Gastrocnemius medialis (tissue), 4 donors: ENCODE measurements around the gene ORC3. TPM values are rescaled to one million over a fixed set of nuclear protein-coding genes. Genes with fewer than 3 reads are reported as not detected.
"Not testable (repeated sequence)": the region's sequence is repeated elsewhere in the genome, so short reads cannot be mapped to it uniquely, and the experiment has no call there.

Experiments used
- ATAC-seq, 2 donors: fragments of 150-250 bp; one replicate each; pipeline ENCODE4 v1.9.1; 2016
- DNase-seq, 2 donors: peaks; one replicate each; pipeline ENCODE4 v3.0.0-alpha.2; 2019
- H3K27ac ChIP-seq, 4 donors: fragments of 200-600 bp; sonication (generic); 1 replicate in 1 of 4; 2 replicates in 3 of 4; pipeline ENCODE4 v1.5.1; 2016 to 2018; ENCODE audit warnings: mild to moderate bottlenecking in 2 of 4, moderate library complexity in 1 of 4
- H3K27me3 ChIP-seq, 3 donors: fragments of 200-600 bp; sonication (generic) in 2 of 3; 1 replicate in 1 of 3; 2 replicates in 2 of 3; pipeline versions ENCODE4 v1.5.1 to v1.6.0; 2016 to 2019; ENCODE audit warnings: mild to moderate bottlenecking in 1 of 3, moderate library complexity in 1 of 3
- H3K36me3 ChIP-seq, 2 donors: fragments of 200-600 bp; sonication (generic) in 1 of 2; one replicate each; pipeline ENCODE4 v1.5.1; 2017 to 2018
- H3K4me1 ChIP-seq, 2 donors: fragments of 200-600 bp; sonication (generic) in 1 of 2; one replicate each; pipeline ENCODE4 v1.5.1; 2016 to 2017; ENCODE audit warnings: mild to moderate bottlenecking in 2 of 2
- H3K4me3 ChIP-seq, 4 donors: fragments of 200-600 bp; sonication (generic) in 3 of 4; 1 replicate in 1 of 4; 2 replicates in 3 of 4; pipeline ENCODE4 v1.5.1; 2016 to 2019; ENCODE audit warnings: mild to moderate bottlenecking in 2 of 4
- H3K9me3 ChIP-seq, 3 donors: fragments of 200-600 bp; sonication (generic) in 2 of 3; 1 replicate in 1 of 3; 2 replicates in 2 of 3; pipeline ENCODE4 v1.5.1; 2016 to 2019
- POLR2A ChIP-seq, 2 donors: fragments of 450-650 bp; IDR thresholded peaks; one replicate each; pipeline ENCODE4 v1.6.1; 2017; ENCODE audit warnings: antibody characterized with exemption in 2 of 2, mild to moderate bottlenecking in 2 of 2, moderate library complexity in 2 of 2
- in situ Hi-C, 4 donors: fragments of 200-750 bp; cut with MboI; loops; one replicate each; pipeline versions ENCODE4 v1.15.0 to v1.8.0; 2017; ENCODE audit warnings: low sequenced_read_pairs in 4 of 4
- intact Hi-C: fragments of 100-400 bp; cut with DNase I; formaldehyde crosslinking; loops from one replicate; pipeline ENCODE4 v1.15.1; 2023; ENCODE audit warnings: low total_unique reads
- total RNA-seq, 4 donors: library from RNA; depleted of rRNA; stranded (reverse); fragments of >200 nt; gene quantifications; one replicate each; pipeline versions ENCODE4 v1.1.0 to v1.2.3, GENCODE V29; 2016
- TF ChIP-seq, protein P1 (sequence below), 5 experiments: fragments of 450-650 bp in 3 of 5; fragments of 200-600 bp in 2 of 5; sonication (generic) in 2 of 5; IDR thresholded peaks in 4 of 5; conservative IDR thresholded peaks in 1 of 5; 1 replicate in 4 of 5; 2 replicates in 1 of 5; pipeline ENCODE4 v1.5.1; 2016 to 2019; ENCODE audit warnings: antibody characterized with exemption in 5 of 5, mild to moderate bottlenecking in 3 of 5, moderate library complexity in 3 of 5

ORC3 gene
- total RNA-seq, 4 donors from 2014 or later = 18.6 to 28.5 (median 22.6) TPM

DNA sequence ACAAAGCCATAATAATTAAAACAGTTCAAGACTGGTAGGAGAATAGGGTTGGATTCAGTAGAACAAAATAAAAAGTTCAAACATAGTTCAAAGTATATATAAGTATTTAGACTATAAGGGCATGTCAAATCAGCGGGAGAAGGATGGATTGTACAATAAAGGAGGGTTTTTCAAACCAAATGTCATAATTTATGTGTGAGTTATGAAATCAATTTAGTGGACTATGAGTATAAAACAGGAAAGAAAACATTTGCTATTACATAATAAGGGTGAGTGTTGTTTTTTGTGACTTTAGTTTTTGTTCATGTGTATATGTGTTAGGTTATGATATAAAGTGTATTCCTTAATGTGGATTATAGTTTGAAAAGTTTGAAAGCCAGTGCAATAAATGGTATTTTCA lies 10.6 kb downstream of the ORC3 start:
- no peaks in the 10 kb centered on the region for H3K4me1 ChIP-seq
- H3K4me3 ChIP-seq = no peak overlapping the region
- in situ Hi-C loops = no loop called here
- H3K27ac ChIP-seq = no peak overlapping the region
- intact Hi-C loops = no loop called here
- DNase-seq = no peak
- no peaks in the 10 kb centered on the region for H3K27me3 ChIP-seq
- peaks cover 0 to 17% of the 10 kb centered on the region in 2 donors for H3K36me3 ChIP-seq
- ATAC-seq = no peak
- H3K9me3 ChIP-seq = no peaks in the 10 kb centered on the region
- TF ChIP-seq POLR2A (IDR thresholded peaks at IDR 0.05) = no peak
- TF ChIP-seq, protein P1, sequence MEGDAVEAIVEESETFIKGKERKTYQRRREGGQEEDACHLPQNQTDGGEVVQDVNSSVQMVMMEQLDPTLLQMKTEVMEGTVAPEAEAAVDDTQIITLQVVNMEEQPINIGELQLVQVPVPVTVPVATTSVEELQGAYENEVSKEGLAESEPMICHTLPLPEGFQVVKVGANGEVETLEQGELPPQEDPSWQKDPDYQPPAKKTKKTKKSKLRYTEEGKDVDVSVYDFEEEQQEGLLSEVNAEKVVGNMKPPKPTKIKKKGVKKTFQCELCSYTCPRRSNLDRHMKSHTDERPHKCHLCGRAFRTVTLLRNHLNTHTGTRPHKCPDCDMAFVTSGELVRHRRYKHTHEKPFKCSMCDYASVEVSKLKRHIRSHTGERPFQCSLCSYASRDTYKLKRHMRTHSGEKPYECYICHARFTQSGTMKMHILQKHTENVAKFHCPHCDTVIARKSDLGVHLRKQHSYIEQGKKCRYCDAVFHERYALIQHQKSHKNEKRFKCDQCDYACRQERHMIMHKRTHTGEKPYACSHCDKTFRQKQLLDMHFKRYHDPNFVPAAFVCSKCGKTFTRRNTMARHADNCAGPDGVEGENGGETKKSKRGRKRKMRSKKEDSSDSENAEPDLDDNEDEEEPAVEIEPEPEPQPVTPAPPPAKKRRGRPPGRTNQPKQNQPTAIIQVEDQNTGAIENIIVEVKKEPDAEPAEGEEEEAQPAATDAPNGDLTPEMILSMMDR (IDR thresholded peaks at IDR 0.05 in 4 of 5, conservative IDR thresholded peaks at IDR 0.05 in 1 of 5) = no peak

DNA sequence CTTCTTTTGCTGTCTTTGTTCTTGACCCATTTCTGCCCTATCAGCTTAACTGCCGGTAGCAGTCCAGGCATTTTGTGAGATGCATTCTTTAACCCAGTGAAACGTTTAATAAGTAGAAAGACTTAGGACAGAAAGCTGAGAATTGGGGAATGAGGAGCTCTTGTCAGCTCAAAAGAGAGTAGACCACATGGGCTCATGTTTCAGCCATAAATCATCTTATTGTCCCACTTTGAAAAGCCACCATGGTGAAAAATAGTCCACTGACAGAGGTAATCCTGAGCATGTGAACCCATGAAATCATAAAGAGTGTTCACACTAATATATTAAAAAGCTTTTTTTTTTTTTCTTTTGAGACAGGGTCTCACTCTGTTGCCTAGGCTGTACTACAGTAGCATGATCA lies 16.3 kb downstream of the ORC3 start:
- in situ Hi-C loops (no loop called here), intact Hi-C loops (no loop called here)
- H3K27me3 ChIP-seq = no peaks in the 10 kb centered on the region
- no peaks in the 10 kb centered on the region for H3K9me3 ChIP-seq
- no peak overlapping the region for H3K27ac ChIP-seq
- no peak for ATAC-seq
- H3K36me3 ChIP-seq = peaks cover 0 to 36% of the 10 kb centered on the region in 2 donors
- TF ChIP-seq, protein P1 (IDR thresholded peaks at IDR 0.05 in 4 of 5, conservative IDR thresholded peaks at IDR 0.05 in 1 of 5) = no peak
- TF ChIP-seq POLR2A (IDR thresholded peaks at IDR 0.05) = no peak
- no peak overlapping the region for H3K4me3 ChIP-seq
- H3K4me1 ChIP-seq = no peaks in the 10 kb centered on the region
- no peak for DNase-seq

DNA sequence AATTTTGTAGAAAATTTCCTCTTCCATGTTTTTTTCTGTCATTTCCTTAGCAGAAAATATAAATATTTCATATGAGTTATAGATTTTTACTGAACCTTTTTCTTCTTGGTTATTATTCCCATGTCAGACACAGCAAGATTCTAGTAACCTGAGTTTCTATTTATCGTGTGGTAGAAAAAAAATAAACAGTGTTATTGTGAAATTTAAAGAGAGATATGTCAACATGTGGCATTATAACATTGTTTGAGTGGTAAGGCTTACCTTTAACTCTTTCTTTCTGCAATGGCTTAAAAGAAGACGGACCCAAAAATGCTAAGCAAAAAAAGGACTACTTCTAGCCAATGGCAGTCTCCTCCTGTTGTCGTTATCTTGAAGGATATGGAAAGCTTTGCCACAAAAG lies 18.9 kb downstream of the ORC3 start:
- no peaks in the 10 kb centered on the region for H3K27me3 ChIP-seq
- H3K4me1 ChIP-seq = no peaks in the 10 kb centered on the region
- no peak overlapping the region for H3K27ac ChIP-seq
- no peak for ATAC-seq
- TF ChIP-seq POLR2A (IDR thresholded peaks at IDR 0.05) = no peak
- TF ChIP-seq, protein P1 (IDR thresholded peaks at IDR 0.05 in 4 of 5, conservative IDR thresholded peaks at IDR 0.05 in 1 of 5) = no peak
- H3K9me3 ChIP-seq = no peaks in the 10 kb centered on the region
- intact Hi-C loops = no loop called here
- DNase-seq = no peak
- H3K36me3 ChIP-seq = peaks cover 3 to 59% of the 10 kb centered on the region in 2 donors
- no peak overlapping the region for H3K4me3 ChIP-seq
- in situ Hi-C loops = no loop called here

DNA sequence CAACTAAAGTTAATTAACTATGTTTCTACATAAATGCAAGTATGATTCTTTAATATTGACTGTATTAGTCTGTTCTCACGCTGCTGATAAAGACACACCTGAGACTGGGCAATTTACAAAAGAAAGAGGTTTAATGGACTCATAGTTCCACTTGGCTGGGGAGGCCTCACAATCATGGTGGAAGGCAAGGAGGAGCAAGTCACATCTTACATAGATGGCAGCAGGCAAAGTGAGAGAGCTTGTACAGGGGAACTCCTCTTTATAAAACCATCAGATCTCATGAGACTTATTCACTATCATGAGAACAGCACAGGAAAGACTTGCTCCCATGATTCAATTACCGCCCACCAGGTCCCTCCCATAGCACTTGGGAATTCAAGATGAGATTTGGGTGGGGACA lies 23.1 kb downstream of the ORC3 start:
- intact Hi-C loops, DNase-seq, ATAC-seq, in situ Hi-C loops, H3K9me3 ChIP-seq, H3K27me3 ChIP-seq, H3K27ac ChIP-seq, H3K4me3 ChIP-seq, H3K4me1 ChIP-seq: not testable (repeated sequence)
- peaks cover 3 to 60% of the 10 kb centered on the region in 2 donors for H3K36me3 ChIP-seq

DNA sequence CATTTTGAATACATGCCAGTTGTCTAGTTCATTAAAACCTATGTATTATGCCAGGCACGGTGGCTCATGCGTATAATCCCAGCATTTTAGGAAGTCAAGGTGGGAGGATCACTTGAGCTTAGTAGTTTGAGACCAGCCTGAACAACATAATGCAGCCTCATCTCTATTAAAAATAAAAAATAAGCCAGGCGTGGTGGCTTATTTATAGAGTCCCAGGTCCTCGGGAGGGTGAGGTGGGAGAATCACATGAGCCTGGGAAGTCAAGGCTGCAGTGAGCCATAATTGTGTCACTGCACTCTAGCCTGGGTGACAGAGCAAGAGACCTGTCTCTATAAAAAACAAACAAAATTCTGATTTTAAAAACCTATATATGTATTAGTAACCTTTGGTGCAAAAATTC lies 27.5 kb downstream of the ORC3 start:
- peak; percentile 20 to 67 for DNase-seq
- peaks cover 0 to 37% of the 10 kb centered on the region in 2 donors for H3K36me3 ChIP-seq
- in situ Hi-C loops = no loop called here
- no peaks in the 10 kb centered on the region for H3K9me3 ChIP-seq
- ATAC-seq = peak; percentile 84 to 92
- intact Hi-C loops = no loop called here
- TF ChIP-seq, protein P1 (IDR thresholded peaks at IDR 0.05 in 4 of 5, conservative IDR thresholded peaks at IDR 0.05 in 1 of 5) = no peak
- peak in 1 of 2 donors; percentile 41 for TF ChIP-seq POLR2A (IDR thresholded peaks at IDR 0.05)
- peaks cover 6 to 21% of the 10 kb centered on the region in 2 donors for H3K4me1 ChIP-seq
- peak overlapping the region; percentile 59 to 73 (median 66) for H3K27ac ChIP-seq
- H3K4me3 ChIP-seq = no peak overlapping the region
- no peaks in the 10 kb centered on the region for H3K27me3 ChIP-seq
